HepG2 (cell line): ENCODE results near the gene STARD10. TPM values are rescaled to one million over a fixed set of nuclear protein-coding genes. Genes with fewer than 3 reads are reported as not detected.

ENCODE experiments used
- FOXP1 ChIP-seq, 2 experiments: fragments of 450-650 bp in 1 of 2; IDR thresholded peaks; 2 replicates each; pipeline ENCODE4 v1.6.1; 2017 to 2018; ENCODE audit warnings: antibody characterized with exemption in 1 of 2
- HES4 ChIP-seq: sonication (generic); formaldehyde crosslinking; IDR thresholded peaks from 2 replicates; pipeline ENCODE4 v1.9.0; 2021; ENCODE audit warnings: mild to moderate bottlenecking, missing genetic modification reagents, borderline replicate concordance
- KDM2A ChIP-seq: sonication (generic); formaldehyde crosslinking; IDR thresholded peaks from 2 replicates; pipeline ENCODE4 v1.4.0; 2020; ENCODE audit warnings: low read depth, missing genetic modification reagents, borderline replicate concordance
- RARA ChIP-seq: IDR thresholded peaks from 2 replicates; pipeline ENCODE4 v1.6.1; 2016; ENCODE audit warnings: missing genetic modification reagents, missing compliant biosample characterization
- SPEN ChIP-seq: sonication (generic); formaldehyde crosslinking; IDR thresholded peaks from 2 replicates; pipeline ENCODE4 v1.5.1; 2020; ENCODE audit warnings: low read depth, mild to moderate bottlenecking, missing genetic modification reagents
- STAT5B ChIP-seq: sonication (generic); formaldehyde crosslinking; IDR thresholded peaks from 2 replicates; pipeline ENCODE4 v1.4.0; 2020; ENCODE audit warnings: missing genetic modification reagents
- ZC3H13 ChIP-seq: sonication (generic); formaldehyde crosslinking; IDR thresholded peaks from 2 replicates; pipeline ENCODE4 v1.8.1; 2023; ENCODE audit warnings: mild to moderate bottlenecking, missing genetic modification reagents, moderate library complexity
- ZC3H4 ChIP-seq: sonication (generic); formaldehyde crosslinking; IDR thresholded peaks from 2 replicates; pipeline ENCODE4 v1.4.0; 2020; ENCODE audit warnings: missing genetic modification reagents, borderline replicate concordance
- ZNF282 ChIP-seq: fragments of 450-650 bp; IDR thresholded peaks from 2 replicates; pipeline ENCODE4 v1.6.1; 2018; ENCODE audit not compliant: partially characterized antibody
- ZNF703 ChIP-seq: sonication (generic); formaldehyde crosslinking; IDR thresholded peaks from 2 replicates; pipeline ENCODE4 v1.5.1; 2020; ENCODE audit warnings: missing genetic modification reagents, mild to moderate bottlenecking, moderate library complexity, borderline replicate concordance
- polyA plus RNA-seq, 8 experiments: library from polyadenylated mRNA; depleted of rRNA in 3 of 8; stranded (reverse) in 7 of 8; unstranded in 1 of 8; fragments of >200 nt; fragmentation: Illumina TruSeq in 4 of 8; extraction: Trizol in 4 of 8; gene quantifications; 2 replicates each; pipeline versions ENCODE4 v1.2.1 to v1.2.3, GENCODE V29; 2011 to 2016; ENCODE audit warnings: low read depth in 4 of 8, missing spikeins in 1 of 8, mixed read lengths in 1 of 8; ENCODE audit not compliant: insufficient read depth in 1 of 8
- total RNA-seq, 5 experiments: library from RNA; depleted of rRNA; stranded (reverse); fragments of >200 nt; fragmentation: Illumina TruSeq; extraction: Trizol; gene quantifications; 2 replicates each; pipeline ENCODE4 v1.2.3, GENCODE V29; 2016; ENCODE audit warnings: low read depth in 1 of 5
- TF ChIP-seq, protein P1 (sequence below): sonication (generic); formaldehyde crosslinking; IDR thresholded peaks from 2 replicates; pipeline ENCODE4 v1.4.0; 2020; ENCODE audit warnings: missing genetic modification reagents, borderline replicate concordance
- TF ChIP-seq, protein P2 (sequence below): sonication (generic); formaldehyde crosslinking; IDR thresholded peaks from 2 replicates; pipeline ENCODE4 v1.4.0; 2020; ENCODE audit warnings: missing genetic modification reagents, borderline replicate concordance
- TF ChIP-seq, protein P3 (sequence below): sonication (generic); formaldehyde crosslinking; IDR thresholded peaks from 2 replicates; pipeline ENCODE4 v1.4.0; 2020; ENCODE audit warnings: missing genetic modification reagents
- TF ChIP-seq, protein P4 (sequence below): sonication (generic); formaldehyde crosslinking; IDR thresholded peaks from 2 replicates; pipeline ENCODE4 v1.5.1; 2020; ENCODE audit warnings: mild to moderate bottlenecking, missing genetic modification reagents, moderate library complexity

The STARD10 gene
- total and polyA plus RNA-seq, 2 of the 13 experiments (the other 11 are each of a cell fraction or from before 2014, with no cell fraction given): 260 to 341 TPM

DNA sequence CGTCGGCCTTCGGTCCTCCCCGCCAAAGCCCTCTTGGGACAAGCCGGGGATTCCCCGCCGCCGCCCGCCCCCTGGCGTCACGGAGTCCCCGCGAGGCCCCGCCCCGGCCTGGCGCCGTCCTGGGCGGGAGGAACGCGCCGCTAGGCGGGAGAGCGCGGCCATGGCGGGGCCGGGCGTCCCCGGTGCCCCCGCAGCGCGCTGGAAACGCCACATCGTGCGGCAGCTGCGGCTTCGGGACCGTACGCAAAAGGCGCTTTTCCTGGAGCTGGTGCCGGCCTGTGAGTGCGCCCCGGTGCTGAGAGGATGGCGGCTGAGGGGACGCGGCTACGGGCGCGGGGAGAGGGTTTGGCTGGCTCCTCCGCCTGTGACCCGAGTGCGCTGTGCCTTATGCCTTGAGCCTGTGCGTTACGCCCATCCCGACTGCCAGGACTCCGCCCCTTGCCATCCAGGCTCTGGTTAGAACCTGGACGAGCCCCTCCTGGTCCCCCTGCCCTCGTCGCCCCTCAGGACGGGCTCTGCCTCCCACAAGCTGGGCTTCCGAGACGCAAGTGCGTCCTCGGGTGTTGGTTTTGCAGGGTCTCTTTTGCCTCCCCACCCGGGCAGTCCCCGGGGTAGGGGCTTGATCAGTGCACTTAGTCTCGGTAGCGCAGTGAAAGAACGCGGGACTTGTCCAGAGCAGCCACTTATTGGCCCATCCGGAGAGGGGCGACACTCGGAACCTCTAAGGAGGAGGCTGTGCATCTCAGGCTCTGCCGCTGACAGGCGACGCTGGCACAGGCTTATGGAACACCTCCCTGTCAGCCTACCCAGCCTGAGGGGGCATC, 20.7 kb upstream of the STARD10 start, which contains the start of gene ATG16L2 (continued):
- TF ChIP-seq ZNF703 (no peak), STAT5B (no peak), SPEN (CRISPR knock-in tag) (peak; percentile 60; the same call in 1 of the 2 replicates), ZC3H13 (0 out of 2 replicates have a peak, but pooled peaks have one; percentile 64), ZNF282 (no peak), RARA (CRISPR knock-in tag) (no peak), KDM2A (CRISPR knock-in tag) (no peak), HES4 (CRISPR knock-in tag) (no peak), ZC3H4 (CRISPR knock-in tag) (no peak), FOXP1 (IDR thresholded peaks at IDR 0.05) (no peak), FOXP1 (CRISPR knock-in tag; IDR thresholded peaks at IDR 0.05) (no peak)
- TF ChIP-seq, protein P1, sequence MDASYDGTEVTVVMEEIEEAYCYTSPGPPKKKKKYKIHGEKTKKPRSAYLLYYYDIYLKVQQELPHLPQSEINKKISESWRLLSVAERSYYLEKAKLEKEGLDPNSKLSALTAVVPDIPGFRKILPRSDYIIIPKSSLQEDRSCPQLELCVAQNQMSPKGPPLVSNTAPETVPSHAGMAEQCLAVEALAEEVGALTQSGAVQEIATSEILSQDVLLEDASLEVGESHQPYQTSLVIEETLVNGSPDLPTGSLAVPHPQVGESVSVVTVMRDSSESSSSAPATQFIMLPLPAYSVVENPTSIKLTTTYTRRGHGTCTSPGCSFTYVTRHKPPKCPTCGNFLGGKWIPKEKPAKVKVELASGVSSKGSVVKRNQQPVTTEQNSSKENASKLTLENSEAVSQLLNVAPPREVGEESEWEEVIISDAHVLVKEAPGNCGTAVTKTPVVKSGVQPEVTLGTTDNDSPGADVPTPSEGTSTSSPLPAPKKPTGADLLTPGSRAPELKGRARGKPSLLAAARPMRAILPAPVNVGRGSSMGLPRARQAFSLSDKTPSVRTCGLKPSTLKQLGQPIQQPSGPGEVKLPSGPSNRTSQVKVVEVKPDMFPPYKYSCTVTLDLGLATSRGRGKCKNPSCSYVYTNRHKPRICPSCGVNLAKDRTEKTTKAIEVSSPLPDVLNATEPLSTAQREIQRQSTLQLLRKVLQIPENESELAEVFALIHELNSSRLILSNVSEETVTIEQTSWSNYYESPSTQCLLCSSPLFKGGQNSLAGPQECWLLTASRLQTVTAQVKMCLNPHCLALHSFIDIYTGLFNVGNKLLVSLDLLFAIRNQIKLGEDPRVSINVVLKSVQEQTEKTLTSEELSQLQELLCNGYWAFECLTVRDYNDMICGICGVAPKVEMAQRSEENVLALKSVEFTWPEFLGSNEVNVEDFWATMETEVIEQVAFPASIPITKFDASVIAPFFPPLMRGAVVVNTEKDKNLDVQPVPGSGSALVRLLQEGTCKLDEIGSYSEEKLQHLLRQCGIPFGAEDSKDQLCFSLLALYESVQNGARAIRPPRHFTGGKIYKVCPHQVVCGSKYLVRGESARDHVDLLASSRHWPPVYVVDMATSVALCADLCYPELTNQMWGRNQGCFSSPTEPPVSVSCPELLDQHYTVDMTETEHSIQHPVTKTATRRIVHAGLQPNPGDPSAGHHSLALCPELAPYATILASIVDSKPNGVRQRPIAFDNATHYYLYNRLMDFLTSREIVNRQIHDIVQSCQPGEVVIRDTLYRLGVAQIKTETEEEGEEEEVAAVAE (CRISPR knock-in tag): no peak
- TF ChIP-seq, protein P2, sequence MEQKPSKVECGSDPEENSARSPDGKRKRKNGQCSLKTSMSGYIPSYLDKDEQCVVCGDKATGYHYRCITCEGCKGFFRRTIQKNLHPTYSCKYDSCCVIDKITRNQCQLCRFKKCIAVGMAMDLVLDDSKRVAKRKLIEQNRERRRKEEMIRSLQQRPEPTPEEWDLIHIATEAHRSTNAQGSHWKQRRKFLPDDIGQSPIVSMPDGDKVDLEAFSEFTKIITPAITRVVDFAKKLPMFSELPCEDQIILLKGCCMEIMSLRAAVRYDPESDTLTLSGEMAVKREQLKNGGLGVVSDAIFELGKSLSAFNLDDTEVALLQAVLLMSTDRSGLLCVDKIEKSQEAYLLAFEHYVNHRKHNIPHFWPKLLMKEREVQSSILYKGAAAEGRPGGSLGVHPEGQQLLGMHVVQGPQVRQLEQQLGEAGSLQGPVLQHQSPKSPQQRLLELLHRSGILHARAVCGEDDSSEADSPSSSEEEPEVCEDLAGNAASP: no peak
- TF ChIP-seq, protein P3, sequence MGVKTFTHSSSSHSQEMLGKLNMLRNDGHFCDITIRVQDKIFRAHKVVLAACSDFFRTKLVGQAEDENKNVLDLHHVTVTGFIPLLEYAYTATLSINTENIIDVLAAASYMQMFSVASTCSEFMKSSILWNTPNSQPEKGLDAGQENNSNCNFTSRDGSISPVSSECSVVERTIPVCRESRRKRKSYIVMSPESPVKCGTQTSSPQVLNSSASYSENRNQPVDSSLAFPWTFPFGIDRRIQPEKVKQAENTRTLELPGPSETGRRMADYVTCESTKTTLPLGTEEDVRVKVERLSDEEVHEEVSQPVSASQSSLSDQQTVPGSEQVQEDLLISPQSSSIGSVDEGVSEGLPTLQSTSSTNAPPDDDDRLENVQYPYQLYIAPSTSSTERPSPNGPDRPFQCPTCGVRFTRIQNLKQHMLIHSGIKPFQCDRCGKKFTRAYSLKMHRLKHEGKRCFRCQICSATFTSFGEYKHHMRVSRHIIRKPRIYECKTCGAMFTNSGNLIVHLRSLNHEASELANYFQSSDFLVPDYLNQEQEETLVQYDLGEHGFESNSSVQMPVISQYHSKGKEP (CRISPR knock-in tag): no peak
- TF ChIP-seq, protein P4, sequence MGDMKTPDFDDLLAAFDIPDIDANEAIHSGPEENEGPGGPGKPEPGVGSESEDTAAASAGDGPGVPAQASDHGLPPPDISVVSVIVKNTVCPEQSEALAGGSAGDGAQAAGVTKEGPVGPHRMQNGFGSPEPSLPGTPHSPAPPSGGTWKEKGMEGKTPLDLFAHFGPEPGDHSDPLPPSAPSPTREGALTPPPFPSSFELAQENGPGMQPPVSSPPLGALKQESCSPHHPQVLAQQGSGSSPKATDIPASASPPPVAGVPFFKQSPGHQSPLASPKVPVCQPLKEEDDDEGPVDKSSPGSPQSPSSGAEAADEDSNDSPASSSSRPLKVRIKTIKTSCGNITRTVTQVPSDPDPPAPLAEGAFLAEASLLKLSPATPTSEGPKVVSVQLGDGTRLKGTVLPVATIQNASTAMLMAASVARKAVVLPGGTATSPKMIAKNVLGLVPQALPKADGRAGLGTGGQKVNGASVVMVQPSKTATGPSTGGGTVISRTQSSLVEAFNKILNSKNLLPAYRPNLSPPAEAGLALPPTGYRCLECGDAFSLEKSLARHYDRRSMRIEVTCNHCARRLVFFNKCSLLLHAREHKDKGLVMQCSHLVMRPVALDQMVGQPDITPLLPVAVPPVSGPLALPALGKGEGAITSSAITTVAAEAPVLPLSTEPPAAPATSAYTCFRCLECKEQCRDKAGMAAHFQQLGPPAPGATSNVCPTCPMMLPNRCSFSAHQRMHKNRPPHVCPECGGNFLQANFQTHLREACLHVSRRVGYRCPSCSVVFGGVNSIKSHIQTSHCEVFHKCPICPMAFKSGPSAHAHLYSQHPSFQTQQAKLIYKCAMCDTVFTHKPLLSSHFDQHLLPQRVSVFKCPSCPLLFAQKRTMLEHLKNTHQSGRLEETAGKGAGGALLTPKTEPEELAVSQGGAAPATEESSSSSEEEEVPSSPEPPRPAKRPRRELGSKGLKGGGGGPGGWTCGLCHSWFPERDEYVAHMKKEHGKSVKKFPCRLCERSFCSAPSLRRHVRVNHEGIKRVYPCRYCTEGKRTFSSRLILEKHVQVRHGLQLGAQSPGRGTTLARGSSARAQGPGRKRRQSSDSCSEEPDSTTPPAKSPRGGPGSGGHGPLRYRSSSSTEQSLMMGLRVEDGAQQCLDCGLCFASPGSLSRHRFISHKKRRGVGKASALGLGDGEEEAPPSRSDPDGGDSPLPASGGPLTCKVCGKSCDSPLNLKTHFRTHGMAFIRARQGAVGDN: peak; percentile 60
